ENCODE data around the gene SSR2.
"Not testable (repeated sequence)": the region's sequence is repeated elsewhere in the genome, so short reads cannot be mapped to it uniquely, and the experiment has no call there.

Gene SSR2

DNA sequence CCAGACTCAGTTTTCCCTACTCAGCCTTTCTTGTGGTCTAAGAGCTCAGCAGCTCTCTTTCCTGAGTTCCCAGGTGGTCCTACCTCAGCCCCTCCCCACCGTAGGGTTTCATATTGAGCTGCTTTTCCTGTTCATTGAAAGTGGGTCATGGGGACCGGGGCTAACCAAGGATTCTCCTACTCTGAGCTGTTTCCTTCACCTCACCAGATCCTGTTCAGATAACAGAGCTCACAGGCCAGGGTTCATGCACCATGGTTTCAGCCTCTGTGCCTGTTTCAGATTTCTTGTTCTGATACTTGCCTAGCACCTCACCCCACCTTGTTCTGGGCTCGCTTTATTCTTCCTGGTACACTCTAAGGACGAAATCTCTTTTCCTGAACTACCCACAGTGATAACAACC is 24.3 kb upstream of the SSR2 start:
- no peak for DNase-seq

- no peak for DNase-seq
Measured at GRCh38 chr1:156042828-156043227, 22.1 kb upstream of the SSR2 start.

GRCh38 chr1:156034991-156035390 is 14.2 kb upstream of the SSR2 start:
- not testable (repeated sequence) for DNase-seq

DNA sequence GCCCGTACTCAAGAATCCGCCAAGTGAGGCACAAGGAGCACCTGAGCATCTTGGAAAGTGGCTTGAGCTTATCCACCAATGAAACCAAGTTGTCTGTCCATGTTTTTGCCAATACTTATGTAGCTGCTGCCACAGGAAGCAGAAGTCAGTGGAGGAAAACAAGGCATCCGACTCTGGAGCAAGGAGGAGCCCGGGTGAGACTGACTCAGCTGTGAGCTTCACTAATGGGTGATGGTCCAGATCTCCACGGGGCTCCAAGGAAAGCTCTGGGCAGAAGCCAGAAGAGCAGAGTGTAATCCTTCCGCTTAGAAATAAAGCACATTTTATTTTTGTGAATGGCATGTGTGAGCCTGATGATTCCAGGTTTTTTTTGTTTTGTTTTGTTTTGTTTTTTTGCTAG is 12.3 kb upstream of the SSR2 start:
- DNase-seq, result no peak

GRCh38 chr1:156026588-156026987 is 5.8 kb upstream of the SSR2 start:
- no peak for DNase-seq

GRCh38 chr1:156025876-156026275 is 5.1 kb upstream of the SSR2 start:
- peak; percentile 31 for DNase-seq

GRCh38 chr1:156024801-156025200 is 4.0 kb upstream of the SSR2 start:
- DNase-seq, result no peak

GRCh38 chr1:156021954-156022353 is 1.2 kb upstream of the SSR2 start:
- DNase-seq, result no peak

- DNase-seq, result no peak
Measured at GRCh38 chr1:156021093-156021428, 310 bp upstream of the SSR2 start.

DNA sequence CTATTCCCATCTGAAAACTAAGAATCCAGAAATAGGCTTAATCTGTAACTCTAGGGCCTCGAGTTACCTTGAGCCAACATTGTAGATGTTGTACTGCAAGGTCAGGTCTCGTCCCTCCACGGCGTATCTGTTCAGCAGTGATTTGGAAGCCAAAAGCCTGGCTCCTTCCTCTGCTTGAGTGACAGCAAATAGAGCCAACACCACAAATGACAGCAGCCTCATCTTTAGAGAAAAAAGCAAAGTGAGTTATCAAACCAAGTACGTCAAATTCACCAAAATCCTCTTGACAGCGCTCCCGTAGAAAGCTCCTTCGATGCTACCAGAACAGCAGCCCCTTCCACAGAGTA is 832 bp downstream of the SSR2 start:
- no peak for DNase-seq

- no peak for DNase-seq
Measured at GRCh38 chr1:156014829-156015228, 5.9 kb downstream of the SSR2 start.

GRCh38 chr1:156012051-156012817 is 8.5 kb downstream of the SSR2 start:
- DNase-seq, result no peak

DNA sequence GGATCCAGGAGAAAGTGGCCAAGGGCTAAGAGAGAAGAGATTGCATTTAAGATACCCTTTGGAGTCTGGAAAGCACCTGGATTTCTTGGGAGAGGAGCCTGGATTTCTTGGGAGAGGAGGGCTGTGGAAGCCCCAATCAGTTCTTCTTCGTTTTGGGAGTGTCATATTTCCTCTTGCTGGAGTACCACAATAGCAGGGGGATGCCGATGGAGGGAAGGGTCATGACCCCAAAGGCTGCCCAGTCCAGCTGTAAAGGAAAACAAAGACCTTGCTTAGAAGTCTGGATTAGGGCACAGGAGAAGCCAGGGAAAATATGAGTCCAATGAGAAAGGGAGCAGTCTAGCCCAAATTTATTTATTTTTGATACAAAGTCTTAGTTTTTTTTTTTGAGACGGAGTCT is 11.3 kb downstream of the SSR2 start:
- no peak for DNase-seq

GRCh38 chr1:156006666-156007376 is 13.9 kb downstream of the SSR2 start:
- DNase-seq, result no peak

- DNase-seq, result no peak
Measured at GRCh38 chr1:156004843-156005584, 15.7 kb downstream of the SSR2 start.

- no peak for DNase-seq
Measured at GRCh38 chr1:156003923-156004188, 16.9 kb downstream of the SSR2 start.

- no peak for DNase-seq
Measured at GRCh38 chr1:156002188-156002911, 18.4 kb downstream of the SSR2 start.

- no peak for DNase-seq
Measured at GRCh38 chr1:156001662-156002171, 19.0 kb downstream of the SSR2 start.

DNA sequence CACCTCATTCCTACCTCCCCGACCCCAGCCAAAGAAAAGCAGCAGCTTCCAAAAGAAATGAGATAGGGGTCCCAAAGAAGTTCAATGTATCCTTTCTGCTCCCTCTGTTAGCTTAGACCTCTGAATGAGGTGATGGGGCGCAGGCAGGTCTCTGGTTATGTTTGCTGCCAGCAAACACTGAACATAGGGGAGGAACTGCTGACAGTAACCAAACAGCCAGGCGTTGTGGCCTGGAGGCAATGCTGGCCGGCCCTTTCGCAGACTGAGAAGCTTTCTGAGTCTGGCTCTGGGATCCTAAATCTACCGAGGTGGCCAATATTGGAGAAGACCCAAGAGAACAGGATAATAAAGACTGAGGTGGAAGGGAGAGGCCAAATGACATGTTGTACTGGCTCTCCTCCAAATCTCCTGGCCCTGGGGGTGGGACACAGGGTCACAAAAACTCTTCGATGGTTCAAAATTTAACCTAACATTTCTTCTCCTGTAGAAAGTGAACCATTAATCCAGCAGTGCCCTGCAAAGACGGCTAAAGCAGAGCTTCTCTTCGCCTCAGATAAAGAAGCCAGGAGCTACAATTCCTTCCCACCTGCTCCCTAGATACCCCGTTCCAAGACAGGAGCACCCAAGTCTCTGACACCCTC is 19.6 kb downstream of the SSR2 start:
- no peak for DNase-seq

GRCh38 chr1:155999964-156000363 is 20.8 kb downstream of the SSR2 start:
- no peak for DNase-seq

GRCh38 chr1:155996166-155996565 is 24.6 kb downstream of the SSR2 start:
- DNase-seq, result no peak

DNA sequence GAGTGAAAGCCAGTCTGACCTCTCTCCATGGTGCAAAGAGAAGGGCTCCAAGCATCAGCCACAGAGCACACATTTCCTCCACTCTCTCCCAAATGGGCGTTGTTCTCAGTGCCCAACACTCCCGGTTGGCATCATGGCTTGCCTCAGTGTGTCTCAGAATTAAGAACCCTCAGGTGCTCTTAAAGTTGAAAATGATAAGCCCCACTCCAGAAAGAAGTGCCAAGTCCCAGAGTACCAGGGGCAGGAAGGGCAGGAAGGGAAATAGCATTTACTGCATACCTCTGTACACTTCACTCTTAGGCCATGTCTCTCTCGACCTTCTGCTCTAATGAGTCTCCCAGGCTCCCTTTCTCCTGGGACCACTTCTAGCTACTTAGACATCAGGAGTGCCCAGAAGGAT is 27.2 kb downstream of the SSR2 start:
- no peak for DNase-seq

Data from EL (cell line).